Effector memory CD4-positive, alpha-beta T cell (primary cell): ENCODE data around the gene R3HDM2.

Source experiments
- DNase-seq, 3 donors: peaks; one replicate each; pipeline ENCODE4 v3.0.0-alpha.2; 2020
- H3K27ac ChIP-seq: 2 replicates; pipeline ENCODE4 v1.7.0; 2013; ENCODE audit warnings: mild to moderate bottlenecking, low read length, moderate library complexity; ENCODE audit not compliant: insufficient read depth, poor library complexity, severe bottlenecking
- H3K27me3 ChIP-seq: replicated peaks from 2 replicates; pipeline ENCODE4 v1.7.0; 2013; ENCODE audit warnings: mild to moderate bottlenecking, low read length; ENCODE audit not compliant: insufficient read depth, control insufficient read depth, poor library complexity, severe bottlenecking
- H3K36me3 ChIP-seq: 2 replicates; pipeline ENCODE4 v1.7.0; 2013; ENCODE audit warnings: mild to moderate bottlenecking, low read length, moderate library complexity; ENCODE audit not compliant: control insufficient read depth, insufficient read depth
- H3K4me1 ChIP-seq: 2 replicates; pipeline ENCODE4 v1.7.0; 2013; ENCODE audit warnings: low read length, mild to moderate bottlenecking; ENCODE audit not compliant: control insufficient read depth, insufficient read depth, poor library complexity, severe bottlenecking
- H3K4me3 ChIP-seq: 2 replicates; pipeline ENCODE4 v1.7.0; 2013; ENCODE audit warnings: low read length, low read depth, mild to moderate bottlenecking; ENCODE audit not compliant: insufficient read depth, poor library complexity, severe bottlenecking
- H3K9me3 ChIP-seq: 2 replicates; pipeline ENCODE4 v1.7.0; 2013; ENCODE audit warnings: mild to moderate bottlenecking, low read length, moderate library complexity; ENCODE audit not compliant: control insufficient read depth

R3HDM2 gene

GRCh38 chr12:57460468-57460784 lies 29.6 kb upstream of the R3HDM2 start:
- H3K27ac ChIP-seq = no peak overlapping the region
- no peaks in the 10 kb centered on the region for H3K36me3 ChIP-seq
- H3K27me3 ChIP-seq = peaks cover 8% of the 10 kb centered on the region
- peaks cover 35% of the 10 kb centered on the region for H3K4me1 ChIP-seq
- peak overlapping the region; percentile 68 for H3K4me3 ChIP-seq
- H3K9me3 ChIP-seq = no peaks in the 10 kb centered on the region
- no peak for DNase-seq

DNA sequence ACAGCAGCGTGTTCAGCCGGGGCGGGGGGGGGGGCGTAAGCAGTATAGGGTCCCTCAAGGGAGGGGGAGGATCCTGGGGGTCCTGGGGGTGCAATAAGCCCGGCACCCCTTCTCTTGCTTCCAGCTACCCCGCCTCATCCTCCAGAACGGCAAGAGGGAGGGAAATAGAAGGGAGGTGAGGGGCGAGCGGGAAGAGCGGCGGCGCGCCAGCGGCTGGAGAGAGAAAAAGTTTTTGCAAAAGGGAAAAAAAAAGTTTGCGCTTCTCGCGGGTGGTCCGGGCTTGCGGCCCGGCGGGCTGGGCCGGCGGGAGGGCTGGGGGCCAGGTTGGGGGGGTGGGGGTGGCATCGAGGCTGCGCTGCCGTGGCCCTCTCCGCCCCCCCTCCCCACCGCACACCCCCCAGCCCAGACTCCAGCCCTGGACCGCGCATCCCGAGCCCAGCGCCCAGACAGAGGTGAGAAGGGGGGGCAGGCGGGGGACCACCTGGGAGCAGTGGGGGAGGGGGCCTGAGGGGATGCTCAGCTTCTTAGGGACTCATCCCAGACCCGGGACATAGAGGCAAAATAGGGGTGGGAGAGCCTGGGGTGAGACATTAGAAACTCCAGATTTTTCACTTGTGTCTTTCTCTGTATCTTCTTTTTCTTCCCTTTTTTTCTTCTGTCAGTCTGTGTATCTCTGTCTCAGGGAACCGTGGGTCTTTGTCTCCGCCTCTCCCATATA lies 29.1 kb upstream of the R3HDM2 start, which contains the start of gene GLI1:
GLI1 (plus strand) TSS at position 36 of the 718 bp plus-strand sequence. CDS start 3,907 bp downstream, outside the sequence.
- DNase-seq = no peak

DNA sequence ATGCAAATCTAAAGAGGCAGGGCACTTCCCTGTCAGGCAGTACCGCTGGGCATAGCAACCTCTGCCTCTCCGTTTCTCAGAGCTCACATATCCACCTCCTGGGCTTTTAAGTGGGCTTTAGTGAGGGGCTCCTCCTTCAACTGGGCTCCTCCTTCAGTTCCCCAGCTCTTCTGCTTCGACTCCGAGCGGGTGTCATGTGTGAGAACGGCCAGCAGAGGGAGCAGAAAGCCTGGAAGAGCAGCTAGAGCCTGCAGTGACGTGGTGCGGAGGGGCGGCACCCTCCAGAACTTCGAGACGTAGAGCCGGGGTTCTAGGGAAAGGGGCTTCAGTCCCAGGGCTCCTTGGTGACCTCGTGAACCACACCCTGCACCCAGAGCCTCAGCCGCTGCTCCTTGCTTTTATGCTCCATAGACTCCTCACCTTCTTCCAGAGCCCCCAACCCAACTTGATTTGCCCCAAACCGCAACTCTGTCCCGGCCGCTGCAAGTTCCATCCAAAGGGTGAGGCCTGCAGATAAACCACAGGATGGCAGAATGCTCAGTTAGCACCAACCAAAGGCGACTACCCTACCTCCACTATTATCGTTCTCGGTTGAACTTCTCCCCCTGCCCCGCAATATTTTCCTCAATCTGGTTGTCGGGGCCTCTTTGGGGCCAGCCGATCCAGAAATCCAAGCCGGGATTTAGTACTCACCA lies 28.4 kb upstream of the R3HDM2 start:
- no peaks in the 10 kb centered on the region for H3K36me3 ChIP-seq

More for the DNA sequence above, 29.1 kb upstream of the R3HDM2 start, which contains the start of gene GLI1:
- peaks cover 35% of the 10 kb centered on the region for H3K4me1 ChIP-seq
- H3K4me3 ChIP-seq = peak within 1 kb of the TSS; percentile 68
- no peaks in the 10 kb centered on the region for H3K36me3 ChIP-seq
- peaks cover 8% of the 10 kb centered on the region for H3K27me3 ChIP-seq
- no peaks in the 10 kb centered on the region for H3K9me3 ChIP-seq
- peak within 1 kb of the TSS; percentile 65 for H3K27ac ChIP-seq

GRCh38 chr12:57458665-57459054 lies 27.8 kb upstream of the R3HDM2 start:
- Histone ChIP-seq H3K4me3 (peak overlapping the region; percentile 68), H3K27me3 (peaks cover 8% of the 10 kb centered on the region), H3K4me1 (peaks cover 35% of the 10 kb centered on the region), H3K36me3 (no peaks in the 10 kb centered on the region), H3K9me3 (no peaks in the 10 kb centered on the region), H3K27ac (peak overlapping the region; percentile 65)
- DNase-seq = no peak

More for the DNA sequence above, 28.4 kb upstream of the R3HDM2 start:
- H3K4me3 ChIP-seq = peak overlapping the region; percentile 68
- peak; percentile 77 to 84 (median 83) for DNase-seq
- H3K27me3 ChIP-seq = peaks cover 8% of the 10 kb centered on the region
- peaks cover 35% of the 10 kb centered on the region for H3K4me1 ChIP-seq
- H3K27ac ChIP-seq = peak overlapping the region; percentile 65
- H3K9me3 ChIP-seq = no peaks in the 10 kb centered on the region

DNA sequence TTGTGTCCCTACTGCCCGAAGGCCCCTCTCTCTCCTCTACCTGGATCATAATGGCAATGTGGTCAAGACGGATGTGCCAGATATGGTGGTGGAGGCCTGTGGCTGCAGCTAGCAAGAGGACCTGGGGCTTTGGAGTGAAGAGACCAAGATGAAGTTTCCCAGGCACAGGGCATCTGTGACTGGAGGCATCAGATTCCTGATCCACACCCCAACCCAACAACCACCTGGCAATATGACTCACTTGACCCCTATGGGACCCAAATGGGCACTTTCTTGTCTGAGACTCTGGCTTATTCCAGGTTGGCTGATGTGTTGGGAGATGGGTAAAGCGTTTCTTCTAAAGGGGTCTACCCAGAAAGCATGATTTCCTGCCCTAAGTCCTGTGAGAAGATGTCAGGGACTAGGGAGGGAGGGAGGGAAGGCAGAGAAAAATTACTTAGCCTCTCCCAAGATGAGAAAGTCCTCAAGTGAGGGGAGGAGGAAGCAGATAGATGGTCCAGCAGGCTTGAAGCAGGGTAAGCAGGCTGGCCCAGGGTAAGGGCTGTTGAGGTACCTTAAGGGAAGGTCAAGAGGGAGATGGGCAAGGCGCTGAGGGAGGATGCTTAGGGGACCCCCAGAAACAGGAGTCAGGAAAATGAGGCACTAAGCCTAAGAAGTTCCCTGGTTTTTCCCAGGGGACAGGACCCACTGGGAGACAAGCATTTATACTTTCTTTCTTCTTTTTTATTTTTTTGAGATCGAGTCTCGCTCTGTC lies 26.1 kb upstream of the R3HDM2 start:
- Histone ChIP-seq H3K4me3 (no peak overlapping the region), H3K4me1 (peaks cover 29% of the 10 kb centered on the region), H3K27me3 (peaks cover 8% of the 10 kb centered on the region), H3K9me3 (no peaks in the 10 kb centered on the region), H3K36me3 (no peaks in the 10 kb centered on the region), H3K27ac (no peak overlapping the region)
- DNase-seq = no peak

DNA sequence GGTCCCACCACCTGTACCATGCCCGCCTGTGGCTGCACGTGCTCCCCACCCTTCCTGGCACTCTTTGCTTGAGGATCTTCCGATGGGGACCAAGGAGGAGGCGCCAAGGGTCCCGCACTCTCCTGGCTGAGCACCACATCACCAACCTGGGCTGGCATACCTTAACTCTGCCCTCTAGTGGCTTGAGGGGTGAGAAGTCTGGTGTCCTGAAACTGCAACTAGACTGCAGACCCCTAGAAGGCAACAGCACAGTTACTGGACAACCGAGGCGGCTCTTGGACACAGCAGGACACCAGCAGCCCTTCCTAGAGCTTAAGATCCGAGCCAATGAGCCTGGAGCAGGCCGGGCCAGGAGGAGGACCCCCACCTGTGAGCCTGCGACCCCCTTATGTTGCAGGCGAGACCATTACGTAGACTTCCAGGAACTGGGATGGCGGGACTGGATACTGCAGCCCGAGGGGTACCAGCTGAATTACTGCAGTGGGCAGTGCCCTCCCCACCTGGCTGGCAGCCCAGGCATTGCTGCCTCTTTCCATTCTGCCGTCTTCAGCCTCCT lies 25.4 kb upstream of the R3HDM2 start:
- Histone ChIP-seq H3K4me1 (peaks cover 22% of the 10 kb centered on the region), H3K27ac (no peak overlapping the region), H3K4me3 (no peak overlapping the region), H3K36me3 (no peaks in the 10 kb centered on the region), H3K27me3 (peaks cover 8% of the 10 kb centered on the region), H3K9me3 (no peaks in the 10 kb centered on the region)
- no peak for DNase-seq

DNA sequence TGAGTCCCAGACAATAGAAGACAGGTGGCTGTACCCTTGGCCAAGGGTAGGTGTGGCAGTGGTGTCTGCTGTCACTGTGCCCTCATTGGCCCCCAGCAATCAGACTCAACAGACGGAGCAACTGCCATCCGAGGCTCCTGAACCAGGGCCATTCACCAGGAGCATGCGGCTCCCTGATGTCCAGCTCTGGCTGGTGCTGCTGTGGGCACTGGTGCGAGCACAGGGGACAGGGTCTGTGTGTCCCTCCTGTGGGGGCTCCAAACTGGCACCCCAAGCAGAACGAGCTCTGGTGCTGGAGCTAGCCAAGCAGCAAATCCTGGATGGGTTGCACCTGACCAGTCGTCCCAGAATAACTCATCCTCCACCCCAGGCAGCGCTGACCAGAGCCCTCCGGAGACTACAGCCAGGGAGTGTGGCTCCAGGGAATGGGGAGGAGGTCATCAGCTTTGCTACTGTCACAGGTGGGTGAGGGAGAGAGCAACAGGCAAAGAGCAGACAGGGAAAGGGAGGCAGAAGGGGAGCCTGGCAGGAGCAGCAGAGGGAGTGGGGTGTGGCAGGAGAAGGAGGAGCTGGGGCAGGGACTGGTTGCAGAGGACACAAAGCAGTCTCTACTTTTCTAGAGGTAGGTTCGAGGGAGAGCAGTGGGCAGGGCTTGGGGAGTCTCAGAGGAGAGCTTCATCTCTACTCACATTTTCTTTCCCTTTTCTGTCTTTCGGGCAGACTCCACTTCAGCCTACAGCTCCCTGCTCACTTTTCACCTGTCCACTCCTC lies 24.7 kb upstream of the R3HDM2 start:
- H3K36me3 ChIP-seq = no peaks in the 10 kb centered on the region
- H3K4me1 ChIP-seq = peaks cover 16% of the 10 kb centered on the region
- H3K4me3 ChIP-seq = no peak overlapping the region
- no peak overlapping the region for H3K27ac ChIP-seq
- H3K9me3 ChIP-seq = no peaks in the 10 kb centered on the region
- peaks cover 2% of the 10 kb centered on the region for H3K27me3 ChIP-seq
- no peak for DNase-seq

- no peaks in the 10 kb centered on the region for H3K36me3 ChIP-seq
- no peaks in the 10 kb centered on the region for H3K9me3 ChIP-seq
- H3K4me1 ChIP-seq = peaks cover 8% of the 10 kb centered on the region
- H3K27me3 ChIP-seq = no peaks in the 10 kb centered on the region
- no peak within 1 kb of the TSS for H3K4me3 ChIP-seq
- DNase-seq = no peak
- no peak within 1 kb of the TSS for H3K27ac ChIP-seq
Observed at GRCh38 chr12:57454566-57455373, 23.9 kb upstream of the R3HDM2 start, which contains the start of gene INHBE. Gene INHBE, plus strand, starts transcription at chr12:57455307. Its CDS starts 230 bp downstream, at chr12:57455537.

DNA sequence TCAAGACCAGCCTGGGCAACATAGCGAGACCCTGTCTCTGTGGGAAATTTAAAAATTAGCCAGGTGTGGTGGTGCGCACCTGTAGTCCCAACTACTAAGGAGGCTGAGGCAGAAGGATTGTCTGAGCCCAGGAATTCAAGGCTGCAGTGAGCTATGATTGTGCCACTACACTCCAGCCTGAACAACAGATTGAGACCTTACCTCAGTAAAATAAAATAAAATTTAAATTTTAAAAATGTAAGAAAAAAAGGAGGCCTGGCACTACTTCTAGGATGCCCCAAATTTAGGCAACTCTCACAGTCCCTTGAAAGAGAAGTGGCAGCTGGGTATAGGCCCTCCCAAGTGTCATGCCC lies 23.3 kb upstream of the R3HDM2 start:
- Histone ChIP-seq H3K9me3 (no peaks in the 10 kb centered on the region), H3K4me3 (no peak overlapping the region), H3K36me3 (no peaks in the 10 kb centered on the region), H3K27me3 (no peaks in the 10 kb centered on the region), H3K27ac (no peak overlapping the region), H3K4me1 (peaks cover 7% of the 10 kb centered on the region)
- no peak for DNase-seq
